Esophagus squamous epithelium (tissue), 5 donors: ENCODE results near the gene OR8G1. TPM values are rescaled to one million over a fixed set of nuclear protein-coding genes. Genes with fewer than 3 reads are reported as not detected.

Source experiments
- DNase-seq: peaks from one replicate; lab custom pipeline; 2025; lab: John Stamatoyannopoulos, UW
- H3K27ac ChIP-seq, 4 donors: fragments of 200-600 bp; sonication (generic); one replicate each; pipeline ENCODE4 v1.5.1; 2016 to 2019; ENCODE audit warnings: mild to moderate bottlenecking in 1 of 4
- H3K27me3 ChIP-seq, 4 donors: fragments of 200-600 bp; sonication (generic); 1 replicate in 3 of 4; 2 replicates in 1 of 4; pipeline versions ENCODE4 v1.5.1 to v1.6.0; 2017 to 2021; ENCODE audit warnings: antibody characterized with exemption in 1 of 4
- H3K36me3 ChIP-seq, 3 donors: fragments of 200-600 bp; sonication (generic); one replicate each; pipeline ENCODE4 v1.5.1; 2016 to 2019
- H3K4me1 ChIP-seq, 3 donors: fragments of 200-600 bp; sonication (generic); one replicate each; pipeline ENCODE4 v1.5.1; 2017 to 2019
- H3K4me3 ChIP-seq, 4 donors: fragments of 200-600 bp; sonication (generic); 1 replicate in 3 of 4; 2 replicates in 1 of 4; pipeline ENCODE4 v1.5.1; 2016 to 2019; ENCODE audit warnings: mild to moderate bottlenecking in 2 of 4, moderate library complexity in 1 of 4
- H3K9me3 ChIP-seq, 3 donors: fragments of 200-600 bp; sonication (generic); one replicate each; pipeline ENCODE4 v1.5.1; 2016 to 2019
- POLR2A ChIP-seq, 4 donors: fragments of 450-650 bp; IDR thresholded peaks; one replicate each; pipeline ENCODE4 v1.6.1; 2017; ENCODE audit warnings: antibody characterized with exemption in 4 of 4, mild to moderate bottlenecking in 4 of 4, moderate library complexity in 3 of 4
- WGBS, 2 donors: methylation state at CpG; one replicate each; pipeline ENCODE4 v1.1.5; 2018; 5-methylcytosine and 5-hydroxymethylcytosine counted together
- intact Hi-C: fragments of 100-400 bp; cut with DNase I; formaldehyde crosslinking; loops from one replicate; pipeline ENCODE4 v1.15.0; 2022
- total RNA-seq, 4 donors: library from RNA; depleted of rRNA; stranded (reverse); fragments of >200 nt; gene quantifications; one replicate each; pipeline ENCODE4 v1.1.0, GENCODE V29; 2016
- TF ChIP-seq, protein P1 (sequence below), 6 experiments: fragments of 450-650 bp in 4 of 6; fragments of 200-600 bp in 2 of 6; sonication (generic) in 2 of 6; IDR thresholded peaks; one replicate each; pipeline ENCODE4 v1.5.1; 2016 to 2019; ENCODE audit warnings: antibody characterized with exemption in 6 of 6, mild to moderate bottlenecking in 4 of 6, moderate library complexity in 4 of 6
- donor health status: DM: yes; HTN: yes; CAD: no.

OR8G1 gene
- total RNA-seq, 4 donors from 2014 or later: not detected

DNA sequence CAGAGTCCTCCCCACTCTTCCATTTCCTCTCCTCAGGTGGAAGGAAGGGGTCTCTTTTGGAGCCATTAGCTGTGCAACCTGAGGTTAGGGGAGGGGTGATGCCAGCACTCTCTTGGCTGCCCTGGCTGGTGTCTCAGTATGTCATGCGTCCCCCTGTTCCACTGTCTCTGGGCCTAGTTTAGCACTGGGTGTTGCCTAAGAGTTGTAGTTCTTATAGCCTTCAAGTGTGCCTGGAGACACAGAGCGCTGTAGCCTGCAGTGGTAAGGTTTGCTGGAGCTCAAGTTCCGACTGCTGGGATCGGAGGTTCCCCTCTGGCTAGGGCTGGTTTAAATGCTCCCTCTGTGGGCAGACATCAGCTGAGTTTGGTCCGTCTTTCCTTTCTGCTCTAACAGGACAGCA, 36.9 kb upstream of the OR8G1 start:
- Histone ChIP-seq H3K27me3 (no peaks in the 10 kb centered on the region), H3K36me3 (no peaks in the 10 kb centered on the region), H3K9me3 (no peaks in the 10 kb centered on the region), H3K4me3 (no peak overlapping the region), H3K27ac (no peak overlapping the region), H3K4me1 (no peaks in the 10 kb centered on the region)
- no peak for DNase-seq
- no peak for TF ChIP-seq POLR2A (IDR thresholded peaks at IDR 0.05)
- TF ChIP-seq, protein P1, sequence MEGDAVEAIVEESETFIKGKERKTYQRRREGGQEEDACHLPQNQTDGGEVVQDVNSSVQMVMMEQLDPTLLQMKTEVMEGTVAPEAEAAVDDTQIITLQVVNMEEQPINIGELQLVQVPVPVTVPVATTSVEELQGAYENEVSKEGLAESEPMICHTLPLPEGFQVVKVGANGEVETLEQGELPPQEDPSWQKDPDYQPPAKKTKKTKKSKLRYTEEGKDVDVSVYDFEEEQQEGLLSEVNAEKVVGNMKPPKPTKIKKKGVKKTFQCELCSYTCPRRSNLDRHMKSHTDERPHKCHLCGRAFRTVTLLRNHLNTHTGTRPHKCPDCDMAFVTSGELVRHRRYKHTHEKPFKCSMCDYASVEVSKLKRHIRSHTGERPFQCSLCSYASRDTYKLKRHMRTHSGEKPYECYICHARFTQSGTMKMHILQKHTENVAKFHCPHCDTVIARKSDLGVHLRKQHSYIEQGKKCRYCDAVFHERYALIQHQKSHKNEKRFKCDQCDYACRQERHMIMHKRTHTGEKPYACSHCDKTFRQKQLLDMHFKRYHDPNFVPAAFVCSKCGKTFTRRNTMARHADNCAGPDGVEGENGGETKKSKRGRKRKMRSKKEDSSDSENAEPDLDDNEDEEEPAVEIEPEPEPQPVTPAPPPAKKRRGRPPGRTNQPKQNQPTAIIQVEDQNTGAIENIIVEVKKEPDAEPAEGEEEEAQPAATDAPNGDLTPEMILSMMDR (IDR thresholded peaks at IDR 0.05): no peak
- 79 to 97% methylated on average over 4 to 5 of the region's 5 CpGs for WGBS, 2 donors
- intact Hi-C loops: no loop called here

DNA sequence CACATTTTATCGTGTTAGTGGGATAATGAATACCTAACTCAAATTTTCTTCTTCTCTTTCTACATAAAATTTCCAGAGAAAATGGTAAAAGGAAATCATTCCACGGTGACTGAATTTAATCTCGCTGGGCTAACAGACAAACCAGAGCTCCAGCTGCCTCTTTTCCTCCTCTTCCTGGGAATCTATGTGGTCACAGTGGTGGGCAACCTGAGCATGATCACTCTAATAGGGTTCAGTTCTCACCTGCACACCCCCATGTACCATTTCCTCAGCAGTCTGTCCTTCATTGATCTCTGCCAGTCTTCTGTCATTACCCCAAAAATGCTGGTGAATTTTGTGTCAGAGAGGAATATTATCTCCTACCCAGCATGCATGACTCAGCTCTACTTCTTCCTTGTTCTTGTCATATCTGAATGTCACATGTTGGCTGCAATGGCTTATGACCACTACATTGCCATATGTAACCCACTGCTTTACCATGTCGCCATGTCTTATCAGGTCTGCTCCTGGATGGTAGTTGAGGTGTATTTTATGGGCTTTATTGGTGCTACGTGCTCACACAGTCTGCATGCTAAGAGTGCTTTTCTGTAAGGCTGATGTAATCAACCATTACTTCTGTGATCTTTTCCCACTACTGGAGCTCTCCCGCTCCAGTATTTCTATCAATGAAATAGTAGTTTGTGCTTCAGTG, 33.6 kb upstream of the OR8G1 start:
- WGBS, 2 donors: 69 to 86% methylated on average over 6 of the region's 6 CpGs
- DNase-seq: no peak

GRCh38 chr11:124209824-124210357, 31.0 kb upstream of the OR8G1 start:
- Histone ChIP-seq H3K4me1 (no peaks in the 10 kb centered on the region), H3K27ac (no peak overlapping the region), H3K9me3 (no peaks in the 10 kb centered on the region), H3K27me3 (no peaks in the 10 kb centered on the region), H3K4me3 (no peak overlapping the region), H3K36me3 (no peaks in the 10 kb centered on the region)
- WGBS, 2 donors: 40% methylated on average over 1 of the region's 6 CpGs; no CpG with 5 or more reads in 1 of the 2 donors
- intact Hi-C loops: no loop called here
- DNase-seq: no peak
- TF ChIP-seq, protein P1 (IDR thresholded peaks at IDR 0.05): no peak
- no peak for TF ChIP-seq POLR2A (IDR thresholded peaks at IDR 0.05)

More for the DNA sequence above, 33.6 kb upstream of the OR8G1 start:
- no peak overlapping the region for H3K4me3 ChIP-seq
- TF ChIP-seq, protein P1 (IDR thresholded peaks at IDR 0.05): no peak
- no peak for TF ChIP-seq POLR2A (IDR thresholded peaks at IDR 0.05)
- no peak overlapping the region for H3K27ac ChIP-seq
- no peaks in the 10 kb centered on the region for H3K27me3 ChIP-seq
- H3K4me1 ChIP-seq: no peaks in the 10 kb centered on the region
- no peaks in the 10 kb centered on the region for H3K9me3 ChIP-seq
- intact Hi-C loops: no loop called here
- no peaks in the 10 kb centered on the region for H3K36me3 ChIP-seq

GRCh38 chr11:124210421-124210820, 30.5 kb upstream of the OR8G1 start:
- H3K4me1 ChIP-seq: no peaks in the 10 kb centered on the region
- intact Hi-C loops: no loop called here
- H3K9me3 ChIP-seq: no peaks in the 10 kb centered on the region
- no peak overlapping the region for H3K4me3 ChIP-seq
- no peak overlapping the region for H3K27ac ChIP-seq
- TF ChIP-seq POLR2A (IDR thresholded peaks at IDR 0.05): no peak
- TF ChIP-seq, protein P1 (IDR thresholded peaks at IDR 0.05): no peak
- H3K27me3 ChIP-seq: no peaks in the 10 kb centered on the region
- 50% methylated on average over 2 of the region's 5 CpGs; no CpG with 5 or more reads in 1 of the 2 donors for WGBS, 2 donors
- no peaks in the 10 kb centered on the region for H3K36me3 ChIP-seq
- no peak for DNase-seq

GRCh38 chr11:124211321-124211720, 29.6 kb upstream of the OR8G1 start:
- intact Hi-C loops: no loop called here
- Histone ChIP-seq H3K9me3 (no peaks in the 10 kb centered on the region), H3K36me3 (no peaks in the 10 kb centered on the region), H3K4me1 (no peaks in the 10 kb centered on the region), H3K4me3 (no peak overlapping the region), H3K27me3 (no peaks in the 10 kb centered on the region), H3K27ac (no peak overlapping the region)
- no peak for DNase-seq
- TF ChIP-seq, protein P1 (IDR thresholded peaks at IDR 0.05): no peak
- TF ChIP-seq POLR2A (IDR thresholded peaks at IDR 0.05): no peak
